ENCODE measurements around the gene LRP6.

LRP6 gene

DNA sequence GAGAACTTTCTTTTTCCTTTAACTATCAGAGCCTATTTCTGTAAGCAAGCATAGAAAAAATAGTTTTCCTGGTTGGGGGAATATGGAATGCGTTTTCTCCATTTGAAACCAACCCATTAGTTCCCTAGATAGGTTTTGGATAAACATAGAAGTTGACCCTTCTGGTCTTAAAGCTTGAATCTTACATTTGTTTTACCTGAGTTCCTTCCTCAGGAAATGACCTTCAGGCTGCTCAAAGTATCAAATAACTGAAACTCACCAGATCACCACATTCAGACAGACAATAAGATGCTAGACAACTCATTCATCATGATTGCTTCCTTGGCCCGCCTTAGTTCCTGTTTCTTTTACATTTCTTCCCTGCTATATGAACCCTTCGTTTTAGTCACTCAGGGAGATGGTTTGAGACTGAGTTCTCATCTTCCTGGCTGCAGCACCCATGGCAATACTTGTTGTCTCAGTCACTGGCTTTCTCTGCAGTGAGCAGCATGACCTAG lies 52.2 kb downstream of the LRP6 start:
- no peak for DNase-seq (ENCODE audit: low read depth)

DNA sequence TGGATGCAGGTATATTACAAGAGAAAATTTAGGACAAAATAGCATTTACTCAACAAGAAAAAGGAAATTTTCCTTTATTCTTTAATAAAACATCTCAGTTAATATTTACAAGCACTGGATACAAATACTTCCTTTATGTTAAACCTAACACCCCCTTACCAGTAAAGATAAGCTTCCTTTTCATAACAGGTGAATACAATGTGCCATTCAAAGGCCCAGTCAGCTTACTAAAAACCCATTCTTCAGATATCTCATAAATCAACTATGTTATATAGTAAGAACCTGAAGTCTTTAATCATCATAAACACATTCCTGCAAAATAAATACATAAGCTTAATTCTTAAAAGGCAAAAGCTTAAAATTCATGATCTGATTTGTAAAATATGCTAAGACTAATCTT lies 52.6 kb downstream of the LRP6 start:
- DNase-seq (ENCODE audit: low read depth): no peak

DNA sequence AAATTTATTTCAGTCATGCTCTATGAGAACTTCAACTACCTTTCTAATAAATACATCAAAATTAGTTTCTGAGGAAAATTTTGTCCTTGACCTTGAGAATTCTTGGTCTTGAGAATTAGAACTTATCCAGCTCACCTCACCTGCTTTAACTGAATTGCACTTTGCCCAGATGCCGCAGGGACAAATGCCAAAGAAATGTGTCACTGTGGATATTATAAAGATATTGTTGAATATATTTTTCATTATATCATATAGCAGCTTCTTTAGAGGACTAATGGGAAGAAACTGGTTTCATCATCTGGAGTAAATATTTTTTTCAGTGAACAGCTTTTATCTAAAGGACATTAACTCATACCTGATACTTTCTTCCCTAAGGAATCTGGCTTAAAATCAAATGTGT lies 54.1 kb downstream of the LRP6 start:
- no peak for DNase-seq (ENCODE audit: low read depth)

DNA sequence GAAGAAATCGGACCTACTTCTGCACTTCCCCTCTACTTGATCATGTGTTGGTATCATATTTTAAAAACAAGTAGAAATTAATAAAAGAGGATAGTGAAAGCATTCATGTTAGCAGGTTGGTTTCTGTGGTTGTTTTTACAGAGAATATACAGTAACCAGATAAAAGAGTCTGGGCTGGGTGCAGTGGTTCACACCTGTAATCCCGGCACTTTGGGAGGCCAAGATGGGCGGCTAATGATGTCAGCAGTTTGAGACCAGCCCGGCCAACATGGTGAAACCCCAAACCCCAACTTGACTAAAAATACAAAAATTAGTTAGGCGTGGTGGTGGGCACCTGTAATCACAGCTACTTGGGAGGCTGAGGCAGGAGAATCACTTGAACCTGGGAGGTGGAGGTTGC lies 55.9 kb downstream of the LRP6 start:
- DNase-seq (ENCODE audit: low read depth): no peak

DNA sequence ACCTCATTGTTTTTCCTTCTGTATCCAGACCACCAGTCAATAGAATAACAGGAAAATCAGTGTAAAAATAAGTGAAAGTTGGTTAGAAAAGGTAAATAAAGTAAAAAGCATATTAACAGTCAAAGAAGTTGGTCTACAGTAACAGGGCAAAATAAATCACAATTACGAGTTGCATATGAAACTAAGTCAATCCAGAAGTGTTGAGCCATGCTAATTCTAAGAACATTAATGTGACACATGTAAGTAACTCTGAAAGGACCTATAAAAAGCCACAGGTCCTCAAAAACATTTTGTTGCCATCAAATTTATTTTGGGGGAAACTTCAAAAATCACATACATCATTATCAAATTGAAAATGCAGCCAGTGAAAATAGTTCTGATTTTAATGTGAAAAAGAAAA lies 56.4 kb downstream of the LRP6 start:
- DNase-seq (ENCODE audit: low read depth): no peak

DNA sequence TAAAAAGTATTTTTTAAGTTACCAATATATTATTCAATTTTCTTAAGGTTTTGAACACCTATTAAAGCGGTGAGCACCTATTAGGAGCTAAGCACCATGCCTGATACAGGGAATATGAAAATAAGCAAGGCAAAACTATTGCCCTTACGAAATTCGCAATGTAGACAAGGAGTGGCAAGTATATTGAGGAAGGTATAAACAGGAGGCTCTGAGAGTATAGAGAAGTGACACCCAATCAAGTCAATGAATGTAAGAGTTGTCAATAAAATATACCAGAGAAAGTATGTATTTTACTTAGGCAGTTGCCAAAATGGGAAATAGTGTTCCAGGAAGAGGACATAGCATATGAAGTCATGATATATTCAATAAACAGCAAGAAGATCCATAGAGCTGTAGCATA lies 57.2 kb downstream of the LRP6 start:
- DNase-seq (ENCODE audit: low read depth): no peak

DNA sequence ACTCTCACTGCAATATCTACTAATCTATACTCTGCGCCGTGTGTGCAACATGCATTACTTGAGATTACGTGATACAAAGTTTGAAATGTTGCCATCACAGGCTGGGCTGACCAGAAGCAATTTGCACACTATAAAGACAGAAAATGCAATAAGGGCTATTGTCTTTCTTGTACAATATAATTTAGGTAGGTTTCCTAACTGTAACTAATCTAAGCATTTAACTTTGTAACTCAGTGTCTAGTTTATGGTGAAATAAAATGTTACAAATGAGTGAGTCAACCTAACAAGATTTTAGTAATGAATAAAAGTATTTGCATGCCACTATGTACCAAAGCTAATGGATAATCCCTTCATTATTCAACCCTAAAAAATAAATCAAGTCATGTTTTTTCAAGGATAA lies 57.8 kb downstream of the LRP6 start:
- no peak for DNase-seq (ENCODE audit: low read depth)

DNA sequence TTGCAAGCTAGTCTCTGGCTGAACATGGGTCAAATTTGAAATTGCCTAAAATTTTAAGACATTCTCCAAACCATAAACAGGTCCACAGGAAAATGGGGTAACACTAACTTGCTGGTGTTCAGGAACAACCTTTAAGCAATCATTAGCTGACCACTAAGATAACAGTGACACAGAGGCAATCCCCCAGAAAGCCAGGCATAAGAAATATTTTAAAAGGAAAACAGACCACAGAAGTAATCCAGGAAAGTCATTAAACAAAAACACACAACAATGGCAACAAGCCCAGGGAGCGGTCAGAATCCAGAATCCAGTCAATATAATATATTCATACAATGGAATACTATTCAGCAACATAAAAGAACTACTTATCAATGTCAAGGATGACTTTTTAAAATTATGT lies 59.1 kb downstream of the LRP6 start:
- DNase-seq (ENCODE audit: low read depth): no peak

DNA sequence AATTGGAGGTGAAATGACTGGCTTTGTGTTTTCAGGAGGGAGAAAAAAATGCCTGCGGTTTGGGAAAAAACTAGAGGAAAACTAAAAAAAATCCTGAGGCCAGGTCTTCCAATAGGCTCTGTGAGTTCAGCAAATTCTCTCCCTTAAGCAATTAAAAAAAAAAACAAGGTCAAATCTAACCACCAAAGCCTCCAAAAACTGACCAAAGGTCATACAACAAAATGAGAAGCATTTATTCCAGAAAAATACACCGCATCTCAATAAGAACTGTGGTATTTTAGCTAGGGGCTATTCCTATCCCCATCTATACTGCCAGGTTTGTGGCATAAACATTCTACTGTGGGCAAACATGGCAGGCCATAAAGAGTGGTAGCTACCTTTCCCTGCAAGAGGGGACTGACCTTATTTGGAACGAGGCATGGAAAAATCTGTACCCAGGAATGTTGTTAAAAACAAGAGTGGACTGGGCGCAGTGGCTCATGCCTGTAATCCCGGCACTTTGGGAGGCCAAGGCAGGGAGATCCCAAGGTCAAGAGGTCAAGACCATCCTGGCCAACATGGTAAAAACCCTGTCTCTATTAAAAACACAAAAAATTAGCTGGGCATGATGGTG lies 60.0 kb downstream of the LRP6 start:
- no peak for DNase-seq (ENCODE audit: low read depth)

DNA sequence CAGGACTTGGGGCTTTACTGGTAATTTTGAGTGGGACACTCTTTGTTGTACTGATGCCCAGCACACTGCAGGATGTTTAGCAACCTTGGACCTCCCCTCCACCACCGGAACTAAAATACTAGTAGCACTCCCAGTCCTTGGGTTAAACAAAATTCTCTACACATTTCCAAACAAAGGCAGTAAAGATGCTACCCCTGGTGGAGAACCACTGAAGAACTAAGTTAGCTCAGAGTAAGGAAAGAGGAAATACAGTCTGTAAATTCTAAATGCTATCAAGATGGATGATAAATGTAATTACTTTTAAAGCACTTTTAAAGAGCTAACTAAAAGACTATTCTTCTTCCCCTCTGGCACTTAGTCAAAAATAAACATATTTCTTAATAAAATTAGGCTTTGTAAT lies 64.1 kb downstream of the LRP6 start:
- DNase-seq (ENCODE audit: low read depth): no peak

DNA sequence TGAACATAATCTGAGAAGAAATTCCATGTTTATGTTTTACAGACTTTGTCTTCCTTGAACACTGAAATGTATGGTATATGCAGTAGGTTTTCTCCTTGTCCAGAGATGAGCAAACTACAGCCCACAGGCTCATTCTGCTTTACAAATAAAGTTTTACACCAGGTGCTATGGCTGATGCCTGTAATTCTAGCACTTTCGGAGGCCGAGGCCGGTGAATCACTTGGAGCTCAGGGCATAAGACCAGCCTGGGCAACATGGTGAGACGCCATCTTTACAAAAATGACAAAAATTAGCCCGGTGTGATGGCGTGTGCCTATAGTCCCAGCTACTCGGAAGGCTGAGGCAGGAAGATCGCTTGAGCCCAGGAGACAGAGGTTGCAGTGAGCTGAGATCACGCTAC lies 64.7 kb downstream of the LRP6 start:
- DNase-seq (ENCODE audit: low read depth): no peak

DNA sequence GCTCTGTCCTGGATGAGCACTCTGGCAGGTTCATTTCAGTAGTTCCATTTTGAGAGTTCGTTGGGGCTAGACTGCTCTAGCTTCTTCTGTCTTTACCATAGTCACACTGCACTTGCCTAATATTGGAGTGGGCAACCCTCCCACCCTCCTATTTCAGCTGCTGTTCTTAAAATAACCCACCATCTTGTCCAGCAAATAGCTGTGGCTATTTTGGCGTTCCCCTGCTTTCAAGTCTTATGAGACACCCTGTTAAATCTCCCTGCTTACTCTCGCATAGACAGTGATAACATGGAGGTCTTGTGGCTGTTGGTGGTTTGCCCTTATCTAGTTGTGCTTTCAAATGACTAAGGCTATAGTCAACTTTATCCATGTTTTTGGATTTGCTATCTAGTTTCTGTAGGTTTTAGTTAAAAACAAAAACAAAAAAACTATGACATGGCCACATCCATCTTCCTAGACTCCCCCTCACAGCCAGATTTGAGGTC lies 65.5 kb downstream of the LRP6 start:
- DNase-seq (ENCODE audit: low read depth): no peak

DNA sequence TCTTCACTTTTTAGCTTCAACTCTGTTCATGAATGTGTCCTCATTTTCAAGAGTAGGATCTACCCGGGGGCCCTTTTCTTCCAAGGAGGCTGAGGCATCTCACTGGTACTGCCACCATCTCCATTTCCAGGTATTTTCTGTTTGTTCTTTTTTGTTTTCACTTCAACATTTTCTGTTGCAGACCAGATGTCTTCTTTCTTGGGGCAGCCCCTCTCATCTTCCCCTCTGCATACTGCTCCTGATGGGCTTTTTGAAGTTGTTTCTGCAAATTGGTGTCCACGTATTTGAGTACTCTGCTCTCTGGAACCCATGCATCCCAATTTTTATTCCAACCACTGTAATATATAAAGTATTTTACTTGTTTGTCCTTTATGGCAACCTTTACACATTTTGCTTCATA lies 66.5 kb downstream of the LRP6 start:
- no peak for DNase-seq (ENCODE audit: low read depth)

DNA sequence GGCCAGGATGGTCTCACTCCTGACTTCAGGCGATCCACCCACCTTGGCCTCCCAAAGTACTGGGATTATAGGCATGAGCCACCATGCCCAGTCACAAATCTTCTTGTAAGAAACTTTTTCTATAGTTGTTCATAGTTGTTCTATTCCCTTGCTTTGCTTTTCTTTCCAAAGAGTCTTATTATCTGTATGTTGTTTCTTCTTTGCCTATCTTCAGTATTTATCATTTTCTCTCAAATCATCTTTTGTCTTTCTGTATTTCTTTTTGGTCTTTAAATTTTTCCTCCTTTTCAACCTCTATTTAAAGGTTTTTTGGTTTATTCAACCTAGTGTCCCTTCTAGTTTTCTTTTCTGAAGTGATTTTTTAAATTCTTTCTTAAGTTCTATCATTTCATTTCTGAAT lies 68.7 kb downstream of the LRP6 start:
- DNase-seq (ENCODE audit: low read depth): no peak

DNA sequence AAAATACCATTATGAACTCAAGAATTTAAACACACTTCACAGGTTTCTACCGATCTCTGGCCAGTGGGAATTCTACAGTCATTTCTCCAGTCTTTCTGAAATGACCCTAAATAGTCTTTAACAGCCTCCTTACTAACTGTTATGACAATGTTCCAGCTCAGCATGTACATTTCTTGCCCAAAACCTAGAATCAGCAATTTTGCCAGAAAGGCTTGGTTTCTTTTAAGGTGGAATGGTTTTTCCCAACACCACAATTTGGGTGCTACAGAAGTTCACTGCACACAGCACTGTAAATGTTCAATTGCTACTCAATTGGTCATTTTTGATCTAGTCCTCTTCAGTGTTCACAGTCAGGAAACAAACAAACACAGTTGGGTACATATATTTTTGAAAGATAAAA lies 69.7 kb downstream of the LRP6 start:
- no peak for DNase-seq (ENCODE audit: low read depth)

DNA sequence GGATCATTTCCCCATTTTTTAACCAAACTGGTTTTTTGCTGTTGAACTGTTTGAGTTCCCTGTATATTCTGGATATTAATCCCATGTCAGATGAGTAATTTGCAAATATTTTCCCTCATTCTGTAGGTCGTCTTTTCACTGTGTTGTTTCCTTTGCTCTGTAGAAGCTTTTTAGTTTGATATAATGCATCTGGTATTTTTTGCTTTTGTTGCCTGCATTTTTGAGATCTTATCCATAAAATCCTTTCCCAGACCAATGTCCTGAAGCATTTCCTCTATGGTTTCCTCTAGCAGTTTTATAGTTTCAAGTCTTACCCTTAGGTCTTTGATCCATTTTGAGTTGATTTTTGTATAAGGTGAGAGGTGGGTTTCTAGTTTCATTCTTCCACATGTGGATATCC lies 71.3 kb downstream of the LRP6 start:
- DNase-seq (ENCODE audit: low read depth): no peak

DNA sequence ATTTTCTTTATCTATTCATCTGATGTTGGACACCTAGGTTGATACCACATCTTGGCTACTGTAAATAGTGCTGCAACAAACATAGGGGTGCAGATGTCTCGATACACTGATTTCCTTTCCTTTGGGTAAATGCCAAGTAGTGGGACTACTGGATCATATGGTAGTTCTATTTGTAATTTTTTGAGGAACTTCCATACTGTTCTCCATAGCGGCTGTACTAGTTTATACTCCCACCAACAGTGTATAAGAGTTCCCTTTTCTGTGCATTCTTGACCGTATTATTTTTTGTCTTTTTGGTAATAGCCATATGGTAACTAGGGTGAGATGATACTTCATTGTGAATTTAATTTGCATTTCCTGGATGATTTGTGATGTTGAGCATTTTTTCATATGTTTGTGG lies 71.8 kb downstream of the LRP6 start:
- no peak for DNase-seq (ENCODE audit: low read depth)

DNA sequence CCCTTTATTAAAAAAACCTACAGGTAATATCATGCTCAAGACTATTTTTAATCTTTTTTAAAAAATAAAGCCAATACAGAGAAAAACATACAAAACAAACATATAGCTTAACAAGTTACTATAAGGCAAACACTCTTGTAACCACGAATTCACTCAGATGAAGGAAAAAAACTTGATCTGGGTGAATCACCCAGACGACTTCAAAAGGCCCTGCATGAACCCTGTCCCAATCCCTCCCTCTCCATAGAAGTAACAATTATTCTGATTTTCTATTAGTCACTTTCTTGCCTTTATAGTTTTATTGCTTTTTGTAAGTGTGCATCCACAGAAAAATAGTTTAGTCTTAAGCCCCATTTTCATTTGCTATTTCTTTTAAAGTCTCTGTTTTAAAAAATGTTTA lies 72.6 kb downstream of the LRP6 start:
- DNase-seq (ENCODE audit: low read depth): no peak

DNA sequence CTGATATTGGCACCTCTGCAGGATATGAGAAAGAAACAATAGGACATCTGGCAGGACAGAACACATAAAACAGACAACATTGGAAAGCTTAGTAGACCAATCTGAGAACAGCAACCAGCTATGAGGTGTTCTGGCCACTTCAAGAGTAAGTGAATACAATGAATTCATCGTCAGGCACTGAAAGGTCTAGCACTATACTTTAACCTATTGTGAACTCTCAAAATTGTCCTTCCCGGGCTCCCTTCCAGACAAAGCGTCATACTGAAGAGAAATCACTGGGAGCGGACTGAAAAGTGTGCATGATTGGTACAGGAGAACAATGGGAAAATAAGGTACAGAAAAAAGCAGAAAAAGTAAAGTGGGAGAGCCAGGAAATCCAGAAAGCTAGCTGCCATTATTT lies 75.8 kb downstream of the LRP6 start:
- no peak for DNase-seq (ENCODE audit: low read depth)

DNA sequence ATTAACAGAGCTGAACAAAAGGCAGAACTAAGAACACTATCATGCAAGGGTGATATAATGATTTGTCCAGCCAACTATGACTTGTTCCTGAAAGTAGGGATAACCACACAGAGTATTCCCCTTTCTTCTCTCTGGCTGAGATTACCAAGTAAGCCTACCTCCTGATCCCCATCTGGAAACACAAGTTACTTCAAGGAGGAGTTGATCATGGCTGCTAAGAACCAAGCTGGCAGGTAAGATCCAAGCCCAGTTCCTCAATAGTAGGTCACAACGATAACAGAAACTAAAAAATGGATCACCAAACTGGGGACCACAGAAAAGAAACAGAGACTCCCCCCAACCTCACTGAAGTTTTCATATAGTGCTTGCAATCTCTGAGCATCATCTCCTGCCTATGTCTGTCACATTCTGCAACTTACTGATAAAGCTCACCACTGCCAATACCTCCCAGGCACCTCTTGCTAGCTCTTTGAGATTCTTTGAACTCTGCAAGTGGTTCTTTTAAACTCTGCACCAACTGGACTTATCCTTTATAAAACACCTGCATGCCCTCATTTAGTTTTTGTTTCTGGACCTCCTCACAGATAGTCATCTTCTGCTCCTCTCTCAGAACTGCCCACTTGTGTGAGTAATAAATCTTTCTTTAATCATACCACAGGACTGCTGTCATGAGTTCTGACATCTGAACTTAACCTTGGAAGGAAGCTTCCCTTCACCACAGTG lies 76.6 kb downstream of the LRP6 start:
- no peak for DNase-seq (ENCODE audit: low read depth)

DNA sequence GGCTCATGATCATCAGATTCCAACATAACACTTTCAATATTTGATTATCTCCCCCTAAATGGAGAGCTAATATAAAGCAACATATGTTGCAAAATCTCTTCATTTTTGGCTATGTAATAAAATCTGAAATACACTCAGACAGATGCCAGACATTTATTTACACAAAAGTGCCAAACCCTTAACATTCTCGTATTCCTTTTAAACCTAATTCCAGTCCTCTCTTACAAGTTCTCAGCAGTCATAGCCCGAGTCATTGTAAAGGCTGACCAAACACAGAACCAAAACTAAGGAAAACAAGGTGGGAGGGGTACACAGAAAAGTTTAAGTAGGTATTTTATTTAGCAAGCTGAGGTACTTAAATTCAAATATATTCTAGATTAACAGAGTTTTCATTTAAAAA lies 81.4 kb downstream of the LRP6 start:
- DNase-seq (ENCODE audit: low read depth): no peak

DNA sequence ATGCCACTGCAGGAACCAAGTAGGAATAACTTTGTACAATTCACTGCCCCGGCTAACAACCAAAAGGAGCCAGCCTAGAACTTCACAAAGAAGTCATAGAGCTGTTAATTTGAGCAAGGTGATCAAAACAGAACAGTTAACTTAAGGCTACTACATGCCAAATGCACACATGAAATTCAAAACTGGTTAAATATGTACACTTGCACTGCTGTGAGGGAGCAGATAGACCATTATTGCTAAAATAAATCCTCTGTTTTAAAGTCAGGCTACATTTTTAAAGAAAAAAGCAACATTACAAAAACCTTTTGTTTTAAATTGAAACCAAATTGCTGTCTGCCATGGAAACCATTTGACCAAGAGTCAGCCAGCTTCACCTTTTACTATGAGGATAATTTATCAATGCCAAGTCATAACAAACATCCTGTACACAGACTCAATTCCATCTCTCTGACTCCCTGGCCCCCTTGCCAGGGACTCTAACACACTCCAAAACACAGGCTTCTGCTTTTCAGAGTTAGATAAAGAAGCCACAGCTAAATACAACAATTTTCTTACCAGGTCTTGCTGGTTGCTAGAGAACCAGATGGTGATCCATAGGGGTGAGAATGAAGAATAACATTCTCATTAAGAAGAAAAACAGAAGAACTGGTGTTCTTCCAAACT lies 84.0 kb downstream of the LRP6 start:
- DNase-seq (ENCODE audit: low read depth): no peak

DNA sequence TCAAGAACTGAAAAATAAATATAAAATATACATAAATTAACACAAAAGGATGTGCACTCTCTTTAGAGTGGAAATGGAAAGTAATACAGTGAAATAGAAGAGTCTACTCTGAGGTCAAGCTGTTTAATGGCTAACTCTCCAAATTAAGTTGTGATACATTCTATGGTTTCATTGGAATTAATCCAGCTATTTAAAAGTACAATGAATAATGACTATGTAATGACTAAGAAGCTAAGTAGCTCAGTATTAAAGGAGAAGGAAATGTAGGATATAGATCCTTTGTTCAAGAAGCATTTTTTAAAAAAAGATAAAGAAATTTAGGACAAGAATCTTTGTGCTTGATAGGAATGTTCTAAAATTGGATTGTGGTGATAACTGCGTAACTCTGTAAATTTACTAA lies 85.3 kb downstream of the LRP6 start:
- DNase-seq (ENCODE audit: low read depth): no peak
